OCI-LY7 (cell line): Measurements from ENCODE around the gene CYFIP1. TPM values are rescaled to one million over a fixed set of nuclear protein-coding genes. Genes with fewer than 3 reads are reported as not detected.

Experiments
- BruUV-seq: library from RNA; stranded (reverse); fragments of 400-500 nt; replicated peaks from 2 replicates; lab custom pipeline; 2021; lab: Mats Ljungman, UMichigan
- CTCF ChIA-PET: fragments of 300-600 bp; sonication (Branson Sonifier 250); formaldehyde crosslinking; loops from one replicate; lab custom pipeline; 2022; ENCODE audit warnings: antibody characterized with exemption; ENCODE audit not compliant: unreplicated experiment; lab: Charles Lee
- POLR2A ChIA-PET: fragments of 300-600 bp; sonication (Branson Sonifier 250); formaldehyde crosslinking; loops from one replicate; lab custom pipeline; 2022; ENCODE audit warnings: antibody characterized with exemption; lab: Charles Lee
- DNase-seq: peaks from one replicate; pipeline ENCODE4 v3.0.0-alpha.2; 2015; ENCODE audit warnings: low spot score
- H2AFZ ChIP-seq: fragments of 200-600 bp; sonication (generic), shearing (Covaris generic); 2 replicates; pipeline ENCODE4 v1.6.1; 2014; ENCODE audit warnings: mild to moderate bottlenecking, antibody characterized with exemption, low read length, moderate library complexity
- H3K27ac ChIP-seq: fragments of 200-600 bp; sonication (generic); 2 replicates; pipeline ENCODE4 v1.5.1; 2014; ENCODE audit warnings: mixed run types, low read depth, mild to moderate bottlenecking, moderate library complexity, low read length, inconsistent platforms; ENCODE audit not compliant: poor library complexity, severe bottlenecking
- H3K36me3 ChIP-seq: fragments of 200-600 bp; sonication (generic); 2 replicates; pipeline ENCODE4 v1.6.1; 2014; ENCODE audit warnings: mild to moderate bottlenecking, antibody characterized with exemption, low read length, moderate library complexity, mixed read lengths; ENCODE audit not compliant: insufficient read depth
- H3K4me1 ChIP-seq: fragments of 200-600 bp; sonication (generic); 2 replicates; pipeline ENCODE4 v1.5.1; 2014; ENCODE audit warnings: mild to moderate bottlenecking, low read length; ENCODE audit not compliant: insufficient read depth, poor library complexity, severe bottlenecking
- H3K4me2 ChIP-seq: fragments of 200-600 bp; sonication (generic); 2 replicates; pipeline ENCODE4 v1.6.1; 2014; ENCODE audit warnings: mild to moderate bottlenecking, low read length
- H3K4me3 ChIP-seq: fragments of 200-600 bp; sonication (generic); 2 replicates; pipeline ENCODE4 v1.5.1; 2014; ENCODE audit warnings: mild to moderate bottlenecking, low read depth, low read length; ENCODE audit not compliant: poor library complexity, severe bottlenecking
- H3K79me2 ChIP-seq: fragments of 200-600 bp; sonication (generic); 2 replicates; pipeline ENCODE4 v1.6.1; 2016; ENCODE audit warnings: low read depth, mild to moderate bottlenecking, low read length, moderate library complexity, mixed read lengths; ENCODE audit not compliant: insufficient read depth
- H3K9me2 ChIP-seq: fragments of 200-600 bp; sonication (generic); 2 replicates; pipeline ENCODE4 v1.6.1; 2016; ENCODE audit warnings: mild to moderate bottlenecking, low read length, mixed read lengths; ENCODE audit not compliant: insufficient read depth
- H3K9me3 ChIP-seq: fragments of 200-600 bp; sonication (generic); 2 replicates; pipeline ENCODE4 v1.6.1; 2014; ENCODE audit warnings: mild to moderate bottlenecking, mixed run types, low read length, mixed read lengths
- H4K20me1 ChIP-seq: fragments of 200-600 bp; sonication (generic); 2 replicates; pipeline ENCODE4 v1.6.1; 2014; ENCODE audit warnings: mild to moderate bottlenecking, antibody characterized with exemption, low read length, moderate library complexity, mixed read lengths; ENCODE audit not compliant: insufficient read depth
- CTCF ChIP-seq: fragments of 200-600 bp; sonication (generic); conservative IDR thresholded peaks from 2 replicates; pipeline ENCODE4 v1.5.1; 2014; ENCODE audit warnings: mild to moderate bottlenecking, antibody characterized with exemption, low read length, moderate library complexity, mixed read lengths
- EZH2phosphoT487 ChIP-seq: fragments of 200-600 bp; sonication (generic); IDR thresholded peaks from 2 replicates; pipeline ENCODE4 v1.6.1; 2018; ENCODE audit warnings: low read depth, borderline replicate concordance, mild to moderate bottlenecking, mixed run types, antibody characterized with exemption, low read length, moderate library complexity, mixed read lengths
- intact Hi-C: fragments of 100-400 bp; cut with micrococcal nuclease; formaldehyde crosslinking; loops from one replicate; pipeline ENCODE4 v1.10.0; 2022; ENCODE audit not compliant: unreplicated experiment
- total RNA-seq, 2 experiments: library from RNA; depleted of rRNA in 1 of 2; stranded (reverse); fragments of >200 nt in 1 of 2; shearing (Covaris generic) in 1 of 2; gene quantifications; 2 replicates each; pipeline ENCODE4 v1.2.3, GENCODE V29; 2014 to 2022

Gene CYFIP1
- total RNA-seq, 2 experiments from 2014 or later = 0.98 to 1.3 TPM

- Histone ChIP-seq H3K27ac (no peak overlapping the region), H3K36me3 (peaks cover 88% of the 10 kb centered on the region), H3K4me2 (no peak overlapping the region), H3K4me3 (no peak overlapping the region), H3K9me2 (no peaks in the 10 kb centered on the region), H3K79me2 (peaks cover 100% of the 10 kb centered on the region), H3K4me1 (peaks cover 23% of the 10 kb centered on the region), H3K9me3 (no peaks in the 10 kb centered on the region), H2AFZ (no peak overlapping the region), H4K20me1 (peaks cover 48% of the 10 kb centered on the region)
- no TSS peak for BruUV-seq
- TF ChIP-seq CTCF = no peak
- no peak for TF ChIP-seq EZH2phosphoT487
- ChIA-PET POLR2A (no interaction called here), CTCF (no interaction called here)
- intact Hi-C loops = no loop called here
- no peak for DNase-seq
Observed at GRCh38 chr15:22844421-22845288, 135.5 kb downstream of the CYFIP1 start.

- TSS peak; percentile 94 for BruUV-seq
Observed at GRCh38 chr15:22839046-22839695, 141.0 kb downstream of the CYFIP1 start.

More at GRCh38 chr15:22839046-22839695, 141.0 kb downstream of the CYFIP1 start:
- Histone ChIP-seq H3K4me1 (peaks cover 22% of the 10 kb centered on the region), H3K36me3 (peaks cover 37% of the 10 kb centered on the region), H3K27ac (peak overlapping the region; percentile 99), H3K79me2 (peaks cover 56% of the 10 kb centered on the region), H3K9me3 (no peaks in the 10 kb centered on the region), H2AFZ (no peak overlapping the region; the same call in 1 of the 2 replicates), H4K20me1 (peaks cover 29% of the 10 kb centered on the region), H3K9me2 (no peaks in the 10 kb centered on the region), H3K4me2 (peak overlapping the region; percentile 94), H3K4me3 (peak overlapping the region; percentile 93)
- TF ChIP-seq EZH2phosphoT487 = no peak
- no peak for TF ChIP-seq CTCF
- DNase-seq = peak; percentile 72
- CTCF ChIA-PET = no interaction called here
- POLR2A ChIA-PET = interaction anchor here (2.0 to 2.5 kb wide), 4 partner anchors 40 to 53 kb away, joined by 5 to 25 read pairs (median 9); partner anchors contain the start of gene NIPA1
- intact Hi-C loops = loop anchor here (2.0 kb wide), 1 partner anchor 52 kb away; the partner anchor contains the start of gene NIPA1
